Osteoblast (primary cell): ENCODE results near the gene CFAP300. TPM values are rescaled to one million over a fixed set of nuclear protein-coding genes. Genes with fewer than 3 reads are reported as not detected.

Experiments
- DNase-seq: peaks from one replicate; pipeline ENCODE4 v3.0.0; 2011; ENCODE audit warnings: low spot score, mixed read lengths; ENCODE audit not compliant: insufficient read length; ENCODE audit errors: missing footprints
- H2AFZ ChIP-seq: 2 replicates; pipeline ENCODE4 v1.6.0; 2011; ENCODE audit warnings: mild to moderate bottlenecking, low read length
- H3K27ac ChIP-seq: 2 replicates; pipeline ENCODE4 v1.5.1; 2011; ENCODE audit warnings: mild to moderate bottlenecking, low read depth, low read length, moderate library complexity
- H3K27me3 ChIP-seq: 2 replicates; pipeline ENCODE4 v1.6.0; 2012; ENCODE audit warnings: mild to moderate bottlenecking, control low read depth, inconsistent platforms, low read length, moderate library complexity; ENCODE audit not compliant: insufficient read depth
- H3K36me3 ChIP-seq: 2 replicates; pipeline ENCODE4 v1.5.1; 2011; ENCODE audit warnings: mild to moderate bottlenecking, low read length, control low read depth, moderate library complexity; ENCODE audit not compliant: insufficient read depth
- H3K4me1 ChIP-seq: 2 replicates; pipeline ENCODE4 v1.5.1; 2011; ENCODE audit warnings: mild to moderate bottlenecking, low read length, control low read depth, moderate library complexity; ENCODE audit not compliant: insufficient read depth
- H3K4me2 ChIP-seq: 2 replicates; pipeline ENCODE4 v1.6.0; 2011; ENCODE audit warnings: mild to moderate bottlenecking, low read length; ENCODE audit not compliant: insufficient read depth
- H3K4me3 ChIP-seq: fragments of 200-600 bp; sonication (generic); 3 replicates; pipeline ENCODE4 v1.5.1; 2012; ENCODE audit warnings: mild to moderate bottlenecking, low read length, inconsistent platforms; ENCODE audit not compliant: insufficient read depth
- H3K79me2 ChIP-seq: 2 replicates; pipeline ENCODE4 v1.6.0; 2012; ENCODE audit warnings: mild to moderate bottlenecking, low read length, control low read depth, inconsistent platforms; ENCODE audit not compliant: insufficient read depth
- H3K9me3 ChIP-seq: 2 replicates; pipeline ENCODE4 v1.5.1; 2011; ENCODE audit warnings: low read depth, low read length, control low read depth
- H4K20me1 ChIP-seq: 2 replicates; pipeline ENCODE4 v1.6.0; 2012; ENCODE audit warnings: mild to moderate bottlenecking, low read length, control low read depth; ENCODE audit not compliant: insufficient read depth
- total RNA-seq: library from RNA; depleted of rRNA; stranded (reverse); fragments of >200 nt; gene quantifications from 2 replicates; pipeline ENCODE4 v1.2.3, GENCODE V29; 2012
- TF ChIP-seq, protein P1 (sequence below): IDR thresholded peaks from 2 replicates; pipeline ENCODE4 v1.5.1; 2011; ENCODE audit warnings: mild to moderate bottlenecking, low read depth, low read length, moderate library complexity; ENCODE audit errors: extremely low read depth

CFAP300 gene
- total RNA-seq, 1 donor = 6.5 TPM

DNA sequence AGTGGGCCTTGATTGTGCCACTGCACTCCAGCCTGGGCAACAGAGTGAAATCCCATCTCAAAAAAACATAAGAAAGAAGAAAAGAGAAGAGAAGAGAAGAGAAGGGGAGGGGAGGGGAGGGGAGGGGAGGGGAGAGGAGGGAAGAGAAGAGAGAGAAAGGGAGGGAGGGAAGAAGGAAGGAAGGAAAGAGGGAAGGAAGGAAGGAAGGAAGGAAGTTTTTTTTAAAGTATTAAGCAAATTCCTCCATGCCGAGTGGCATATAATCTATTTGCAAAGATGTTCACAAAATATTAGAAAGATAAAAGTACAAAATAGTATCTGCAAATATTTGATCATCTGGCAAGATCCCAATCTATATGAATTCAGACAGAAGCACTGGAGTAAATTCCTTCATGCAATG lies 10.5 kb upstream of the CFAP300 start:
- Histone ChIP-seq H2AFZ (no peak overlapping the region), H3K4me1 (no peaks in the 10 kb centered on the region), H3K79me2 (no peaks in the 10 kb centered on the region), H3K9me3 (no peaks in the 10 kb centered on the region), H3K27me3 (no peaks in the 10 kb centered on the region), H3K4me2 (no peak overlapping the region), H3K27ac (no peak overlapping the region), H4K20me1 (no peaks in the 10 kb centered on the region), H3K4me3 (no peak overlapping the region), H3K36me3 (no peaks in the 10 kb centered on the region)
- no peak for DNase-seq
- TF ChIP-seq, protein P1, sequence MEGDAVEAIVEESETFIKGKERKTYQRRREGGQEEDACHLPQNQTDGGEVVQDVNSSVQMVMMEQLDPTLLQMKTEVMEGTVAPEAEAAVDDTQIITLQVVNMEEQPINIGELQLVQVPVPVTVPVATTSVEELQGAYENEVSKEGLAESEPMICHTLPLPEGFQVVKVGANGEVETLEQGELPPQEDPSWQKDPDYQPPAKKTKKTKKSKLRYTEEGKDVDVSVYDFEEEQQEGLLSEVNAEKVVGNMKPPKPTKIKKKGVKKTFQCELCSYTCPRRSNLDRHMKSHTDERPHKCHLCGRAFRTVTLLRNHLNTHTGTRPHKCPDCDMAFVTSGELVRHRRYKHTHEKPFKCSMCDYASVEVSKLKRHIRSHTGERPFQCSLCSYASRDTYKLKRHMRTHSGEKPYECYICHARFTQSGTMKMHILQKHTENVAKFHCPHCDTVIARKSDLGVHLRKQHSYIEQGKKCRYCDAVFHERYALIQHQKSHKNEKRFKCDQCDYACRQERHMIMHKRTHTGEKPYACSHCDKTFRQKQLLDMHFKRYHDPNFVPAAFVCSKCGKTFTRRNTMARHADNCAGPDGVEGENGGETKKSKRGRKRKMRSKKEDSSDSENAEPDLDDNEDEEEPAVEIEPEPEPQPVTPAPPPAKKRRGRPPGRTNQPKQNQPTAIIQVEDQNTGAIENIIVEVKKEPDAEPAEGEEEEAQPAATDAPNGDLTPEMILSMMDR = no peak

DNA sequence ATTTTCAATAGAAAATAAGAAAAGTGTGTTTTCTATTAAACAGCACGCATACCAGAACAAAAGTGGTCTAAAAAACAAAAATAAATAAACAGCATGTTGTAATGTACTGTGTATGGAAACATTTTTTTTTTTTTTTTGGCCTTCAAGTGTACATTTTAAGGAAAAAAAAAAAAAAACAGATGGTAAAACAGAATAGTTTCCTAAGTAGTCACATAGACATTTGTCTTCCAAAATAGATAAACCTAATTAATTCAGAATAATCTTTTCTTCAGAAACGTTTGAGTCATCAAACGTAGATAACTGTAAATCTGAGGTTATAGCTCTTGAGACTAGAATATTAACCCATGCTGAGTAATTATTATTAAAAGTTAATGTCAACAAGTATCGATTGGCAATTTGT lies 396 bp upstream of the CFAP300 start:
- Histone ChIP-seq H3K27ac (peak overlapping the region; percentile 88), H4K20me1 (no peaks in the 10 kb centered on the region), H3K79me2 (no peaks in the 10 kb centered on the region), H2AFZ (peak overlapping the region; percentile 86), H3K9me3 (no peaks in the 10 kb centered on the region), H3K4me2 (peak overlapping the region; percentile 91), H3K4me1 (peaks cover 5% of the 10 kb centered on the region), H3K36me3 (no peaks in the 10 kb centered on the region), H3K4me3 (peak overlapping the region; percentile 86), H3K27me3 (no peaks in the 10 kb centered on the region)
- DNase-seq = no peak
- TF ChIP-seq, protein P1 = no peak

DNA sequence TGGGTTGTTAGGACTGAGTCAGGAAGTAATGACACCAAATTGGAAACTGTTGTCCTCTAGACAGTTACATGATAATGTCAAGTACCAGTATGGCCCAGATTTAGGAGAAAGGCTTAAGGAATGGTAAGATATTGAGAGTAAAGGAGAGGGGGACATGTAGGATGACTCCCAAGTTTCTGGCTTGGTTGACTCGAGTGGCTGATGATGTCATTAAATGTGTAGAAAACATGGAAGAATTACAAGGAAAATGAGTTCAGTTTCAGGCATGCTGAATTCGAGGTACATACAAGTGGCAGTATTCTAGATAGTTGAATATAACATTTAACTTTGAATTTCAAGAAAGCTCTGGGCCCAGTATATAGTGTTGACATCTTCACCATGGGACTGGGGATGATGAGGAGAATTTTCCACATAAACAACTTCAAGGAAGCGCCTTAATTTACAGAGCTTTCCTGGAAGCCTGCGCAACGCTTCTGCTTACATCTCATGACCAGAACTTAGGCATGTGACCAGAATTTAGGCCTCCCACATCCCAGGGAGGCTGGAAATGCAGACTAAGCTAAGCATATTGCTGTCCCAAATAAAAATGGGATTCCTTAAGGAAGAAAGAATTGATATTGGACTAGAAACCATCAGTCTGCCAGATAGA lies 3.8 kb downstream of the CFAP300 start:
- Histone ChIP-seq H3K9me3 (no peaks in the 10 kb centered on the region), H3K27ac (no peak overlapping the region), H3K4me2 (no peak overlapping the region), H3K79me2 (no peaks in the 10 kb centered on the region), H3K4me1 (peaks cover 5% of the 10 kb centered on the region), H3K4me3 (no peak overlapping the region), H2AFZ (no peak overlapping the region), H3K27me3 (no peaks in the 10 kb centered on the region), H4K20me1 (no peaks in the 10 kb centered on the region), H3K36me3 (no peaks in the 10 kb centered on the region)
- TF ChIP-seq, protein P1 = no peak
- no peak for DNase-seq

DNA sequence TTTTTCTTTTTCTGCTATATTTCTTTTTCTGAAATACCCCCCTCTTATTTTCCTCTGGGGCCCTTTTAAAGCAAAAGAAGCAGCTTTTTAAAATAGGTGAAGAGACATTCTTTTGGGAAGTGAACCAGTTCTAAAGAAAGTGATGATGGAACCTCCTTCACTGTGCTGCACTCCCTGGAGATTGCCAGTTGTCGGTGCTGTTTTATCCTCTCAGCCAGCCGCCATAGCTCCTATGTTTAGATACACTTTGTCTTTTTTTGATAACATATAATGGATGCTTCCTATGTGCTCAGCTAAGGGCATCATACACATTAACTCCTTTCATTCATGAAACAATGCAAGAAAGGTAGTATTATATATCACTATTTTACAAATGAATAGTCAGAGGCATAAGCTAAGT lies 14.0 kb downstream of the CFAP300 start:
- Histone ChIP-seq H3K79me2 (no peaks in the 10 kb centered on the region), H2AFZ (no peak overlapping the region), H4K20me1 (no peaks in the 10 kb centered on the region), H3K9me3 (no peaks in the 10 kb centered on the region), H3K36me3 (peaks cover 7% of the 10 kb centered on the region), H3K27me3 (no peaks in the 10 kb centered on the region), H3K4me2 (no peak overlapping the region), H3K4me1 (no peaks in the 10 kb centered on the region), H3K27ac (no peak overlapping the region), H3K4me3 (no peak overlapping the region)
- DNase-seq = peak; percentile 22
- TF ChIP-seq, protein P1 = peak; percentile 17
